DND-41 (cell line): ENCODE measurements around the gene GPR132.

Experiments used
- ATAC-seq: fragments of 200-7000 bp; cut with Tn5 transposase; 3 replicates; pipeline ENCODE4 v1.9.1; 2021; ENCODE audit warnings: low read depth; ENCODE audit not compliant: insufficient read depth
- DNase-seq: peaks from one replicate; pipeline ENCODE4 v3.0.0-alpha.2; 2020
- H2AFZ ChIP-seq: 2 replicates; pipeline ENCODE4 v1.6.0; 2012; ENCODE audit warnings: low read depth, low read length
- H3K27ac ChIP-seq: 2 replicates; pipeline ENCODE4 v1.5.1; 2012; ENCODE audit warnings: low read length, inconsistent platforms
- H3K27me3 ChIP-seq: fragments of 200-600 bp; sonication (generic); 2 replicates; pipeline ENCODE4 v1.6.0; 2012; ENCODE audit warnings: low read length, mild to moderate bottlenecking, inconsistent platforms; ENCODE audit not compliant: insufficient read depth, poor library complexity
- H3K36me3 ChIP-seq: 2 replicates; pipeline ENCODE4 v1.5.1; 2012; ENCODE audit warnings: low read length, inconsistent platforms; ENCODE audit not compliant: insufficient read depth
- H3K4me1 ChIP-seq: 2 replicates; pipeline ENCODE4 v1.5.1; 2012; ENCODE audit warnings: mild to moderate bottlenecking, low read length; ENCODE audit not compliant: insufficient read depth
- H3K4me2 ChIP-seq: 2 replicates; pipeline ENCODE4 v1.6.0; 2012; ENCODE audit warnings: mild to moderate bottlenecking, moderate library complexity, low read length, inconsistent platforms; ENCODE audit not compliant: insufficient read depth
- H3K4me3 ChIP-seq, 2 experiments: fragments of 200-600 bp in 1 of 2; shearing (Covaris generic) in 1 of 2; 2 replicates each; pipeline ENCODE4 v1.5.1; 2012 to 2016; ENCODE audit warnings: inconsistent platforms in 2 of 2, low read length in 2 of 2, mild to moderate bottlenecking in 2 of 2, low read depth in 1 of 2, moderate library complexity in 1 of 2
- H3K79me2 ChIP-seq: 2 replicates; pipeline ENCODE4 v1.6.0; 2012; ENCODE audit warnings: low read length, inconsistent platforms; ENCODE audit not compliant: insufficient read depth
- H3K9ac ChIP-seq: 2 replicates; pipeline ENCODE4 v1.6.0; 2012; ENCODE audit warnings: low read depth, mild to moderate bottlenecking, inconsistent platforms, low read length, moderate library complexity
- H3K9me3 ChIP-seq: 2 replicates; pipeline ENCODE4 v1.5.1; 2012; ENCODE audit warnings: low read length, moderate library complexity, mild to moderate bottlenecking, inconsistent platforms; ENCODE audit not compliant: insufficient read depth, severe bottlenecking
- H4K20me1 ChIP-seq: 2 replicates; pipeline ENCODE4 v1.6.0; 2012; ENCODE audit warnings: low read length; ENCODE audit not compliant: insufficient read depth
- CTCF ChIP-seq: IDR thresholded peaks from 2 replicates; pipeline ENCODE4 v1.5.1; 2012; ENCODE audit warnings: borderline replicate concordance, low read length, moderate library complexity, mild to moderate bottlenecking; ENCODE audit not compliant: poor library complexity, severe bottlenecking; ENCODE audit errors: extremely low read depth
- EZH2 ChIP-seq: IDR thresholded peaks from 3 replicates; pipeline ENCODE4 v1.6.1; 2012; ENCODE audit warnings: borderline replicate concordance, low read depth, mild to moderate bottlenecking, moderate library complexity, low read length, inconsistent platforms; ENCODE audit not compliant: severe bottlenecking

The GPR132 gene

DNA sequence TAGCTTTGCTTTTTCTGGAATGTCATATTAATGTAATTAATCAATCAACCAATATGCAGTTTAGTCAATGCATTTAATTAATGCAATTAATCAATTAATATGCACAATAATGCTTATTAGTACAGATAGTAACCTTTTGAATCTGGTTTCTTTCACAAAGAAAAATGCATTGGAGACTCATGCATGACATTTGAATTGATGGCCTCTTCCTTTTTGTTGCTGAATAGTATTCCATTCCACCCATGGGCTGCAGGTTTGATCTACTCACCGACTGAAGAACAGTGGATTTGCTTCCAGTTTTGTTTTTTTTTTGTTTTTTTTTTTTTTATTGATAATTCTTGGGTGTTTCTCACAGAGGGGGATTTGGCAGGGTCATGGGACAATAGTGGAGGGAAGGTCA, 13.1 kb upstream of the GPR132 start:
- Histone ChIP-seq H3K9me3 (no peaks in the 10 kb centered on the region), H3K27me3 (no peaks in the 10 kb centered on the region), H4K20me1 (no peaks in the 10 kb centered on the region), H3K36me3 (no peaks in the 10 kb centered on the region), H3K4me3 (no peak overlapping the region), H3K79me2 (no peaks in the 10 kb centered on the region), H3K4me2 (no peak overlapping the region), H3K9ac (no peak overlapping the region), H2AFZ (no peak overlapping the region), H3K4me1 (no peaks in the 10 kb centered on the region), H3K27ac (no peak overlapping the region)
- no peak for TF ChIP-seq EZH2
- no peak for TF ChIP-seq CTCF
- no peak for ATAC-seq
- no peak for DNase-seq

DNA sequence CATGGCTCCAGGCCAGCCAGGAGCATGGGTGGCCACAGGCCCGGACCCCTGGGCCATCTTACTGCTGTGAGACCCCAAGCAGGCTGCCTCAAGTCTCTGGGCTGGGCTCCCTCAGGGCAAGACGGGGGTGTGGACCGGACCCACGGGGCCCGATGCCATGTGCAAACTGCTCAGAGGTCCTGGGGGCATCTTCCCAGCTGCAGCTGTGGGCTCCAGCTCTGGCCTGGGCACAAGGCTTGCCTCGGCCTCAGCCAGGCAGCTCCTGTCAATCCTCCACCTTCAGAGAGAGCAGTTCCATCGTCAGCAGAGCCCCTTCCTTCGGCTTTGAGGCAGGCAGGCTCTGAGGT, 12.4 kb upstream of the GPR132 start:
- TF ChIP-seq CTCF, result no peak
- no peak for TF ChIP-seq EZH2
- DNase-seq (no peak), ATAC-seq (no peak)
- Histone ChIP-seq H3K36me3 (no peaks in the 10 kb centered on the region), H3K4me2 (no peak overlapping the region), H3K4me1 (no peaks in the 10 kb centered on the region), H3K79me2 (no peaks in the 10 kb centered on the region), H3K27ac (no peak overlapping the region), H2AFZ (no peak overlapping the region), H4K20me1 (peaks cover under 1% of the 10 kb centered on the region; the same call in 1 of the 2 replicates), H3K9ac (no peak overlapping the region), H3K9me3 (no peaks in the 10 kb centered on the region), H3K4me3 (no peak overlapping the region), H3K27me3 (no peaks in the 10 kb centered on the region)

DNA sequence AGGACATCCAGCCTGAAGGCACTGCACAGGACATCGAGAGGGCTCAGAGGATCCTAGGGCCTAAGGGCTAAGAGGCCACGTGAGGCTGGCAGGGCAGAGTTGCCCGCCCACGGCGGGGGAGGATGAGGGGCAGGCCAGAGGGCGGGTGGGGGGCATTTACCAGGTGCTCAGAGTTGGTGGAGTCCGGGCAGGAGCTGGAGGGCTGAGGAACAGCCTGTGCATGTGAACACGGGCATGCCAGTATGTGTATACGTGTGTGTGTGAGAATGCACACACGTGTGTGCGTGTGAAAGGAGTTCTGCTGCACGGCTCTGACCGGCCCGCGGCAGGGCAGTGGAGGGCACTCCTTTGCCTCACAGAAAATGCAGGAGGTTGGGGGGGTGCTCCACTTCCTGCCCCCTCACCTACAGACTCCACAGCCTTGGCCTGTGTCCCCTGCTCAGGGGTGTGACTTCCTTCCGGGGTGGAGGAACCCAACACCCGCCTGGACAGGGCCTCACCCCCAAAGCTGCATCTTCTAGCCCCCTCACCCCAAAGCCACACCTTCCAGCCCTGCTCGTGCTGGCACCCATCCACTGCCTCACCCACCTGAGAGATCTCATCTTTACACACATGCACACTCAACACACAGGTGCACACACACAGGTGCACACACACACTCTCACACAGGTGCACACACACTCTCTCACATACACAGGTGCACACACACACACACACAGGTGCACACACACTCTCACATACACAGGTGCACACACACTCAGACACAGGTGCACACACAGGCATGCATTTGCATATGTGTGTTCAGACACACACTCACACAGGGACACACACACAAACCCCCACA, 11.8 kb upstream of the GPR132 start:
- no peaks in the 10 kb centered on the region for H3K36me3 ChIP-seq
- no peaks in the 10 kb centered on the region for H3K9me3 ChIP-seq
- DNase-seq (no peak), ATAC-seq (no peak)
- H2AFZ ChIP-seq, result no peak overlapping the region
- H3K27me3 ChIP-seq, result peaks cover 2% of the 10 kb centered on the region
- no peak overlapping the region for H3K27ac ChIP-seq
- H4K20me1 ChIP-seq, result peaks cover 3% of the 10 kb centered on the region; the same call in 1 of the 2 replicates
- H3K9ac ChIP-seq, result no peak overlapping the region
- H3K4me2 ChIP-seq, result no peak overlapping the region
- no peaks in the 10 kb centered on the region for H3K4me1 ChIP-seq
- no peaks in the 10 kb centered on the region for H3K79me2 ChIP-seq
- H3K4me3 ChIP-seq, result no peak overlapping the region
- TF ChIP-seq EZH2 (no peak), CTCF (no peak)
